ENCODE measurements around the gene RFTN1.

DNA sequence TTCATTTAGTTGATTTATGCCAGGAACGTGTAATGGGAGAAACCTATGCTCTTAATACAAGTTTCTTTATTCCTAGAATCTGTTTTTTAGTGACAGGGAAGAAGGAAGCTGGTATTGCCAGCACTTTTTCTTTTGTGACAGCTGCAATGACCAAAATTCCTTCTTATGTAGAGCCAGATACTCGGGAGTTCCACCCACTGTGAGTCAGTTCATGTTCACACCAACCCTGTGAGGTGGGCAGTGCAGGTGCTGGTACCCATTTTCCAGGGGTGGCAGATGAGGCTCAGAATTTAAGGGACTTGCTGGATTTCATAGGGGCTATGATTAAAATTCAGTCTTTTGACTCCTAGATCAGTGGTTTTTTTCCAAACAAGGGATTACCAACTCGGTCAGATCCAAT, 213.8 kb downstream of the RFTN1 start:
- TF ChIP-seq, protein P1, sequence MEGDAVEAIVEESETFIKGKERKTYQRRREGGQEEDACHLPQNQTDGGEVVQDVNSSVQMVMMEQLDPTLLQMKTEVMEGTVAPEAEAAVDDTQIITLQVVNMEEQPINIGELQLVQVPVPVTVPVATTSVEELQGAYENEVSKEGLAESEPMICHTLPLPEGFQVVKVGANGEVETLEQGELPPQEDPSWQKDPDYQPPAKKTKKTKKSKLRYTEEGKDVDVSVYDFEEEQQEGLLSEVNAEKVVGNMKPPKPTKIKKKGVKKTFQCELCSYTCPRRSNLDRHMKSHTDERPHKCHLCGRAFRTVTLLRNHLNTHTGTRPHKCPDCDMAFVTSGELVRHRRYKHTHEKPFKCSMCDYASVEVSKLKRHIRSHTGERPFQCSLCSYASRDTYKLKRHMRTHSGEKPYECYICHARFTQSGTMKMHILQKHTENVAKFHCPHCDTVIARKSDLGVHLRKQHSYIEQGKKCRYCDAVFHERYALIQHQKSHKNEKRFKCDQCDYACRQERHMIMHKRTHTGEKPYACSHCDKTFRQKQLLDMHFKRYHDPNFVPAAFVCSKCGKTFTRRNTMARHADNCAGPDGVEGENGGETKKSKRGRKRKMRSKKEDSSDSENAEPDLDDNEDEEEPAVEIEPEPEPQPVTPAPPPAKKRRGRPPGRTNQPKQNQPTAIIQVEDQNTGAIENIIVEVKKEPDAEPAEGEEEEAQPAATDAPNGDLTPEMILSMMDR (IDR thresholded peaks at IDR 0.05; ENCODE audit: low read depth, low read length, missing input control): no peak
- TF ChIP-seq YY1 (IDR thresholded peaks at IDR 0.05) (no peak), SP1 (IDR thresholded peaks at IDR 0.05) (no peak), JUND (IDR thresholded peaks at IDR 0.05) (no peak), FOXA1 (IDR thresholded peaks at IDR 0.05) (no peak), RAD21 (IDR thresholded peaks at IDR 0.05) (no peak), EGR1 (IDR thresholded peaks at IDR 0.05; ENCODE audit: low read depth in 2 of 2) (no peak), TAF1 (conservative IDR thresholded peaks at IDR 0.05) (no peak), HNF4A (conservative IDR thresholded peaks at IDR 0.05) (no peak)
- TF ChIP-seq, protein P2, sequence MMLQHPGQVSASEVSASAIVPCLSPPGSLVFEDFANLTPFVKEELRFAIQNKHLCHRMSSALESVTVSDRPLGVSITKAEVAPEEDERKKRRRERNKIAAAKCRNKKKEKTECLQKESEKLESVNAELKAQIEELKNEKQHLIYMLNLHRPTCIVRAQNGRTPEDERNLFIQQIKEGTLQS (IDR thresholded peaks at IDR 0.05): no peak
- TF ChIP-seq, protein P3, sequence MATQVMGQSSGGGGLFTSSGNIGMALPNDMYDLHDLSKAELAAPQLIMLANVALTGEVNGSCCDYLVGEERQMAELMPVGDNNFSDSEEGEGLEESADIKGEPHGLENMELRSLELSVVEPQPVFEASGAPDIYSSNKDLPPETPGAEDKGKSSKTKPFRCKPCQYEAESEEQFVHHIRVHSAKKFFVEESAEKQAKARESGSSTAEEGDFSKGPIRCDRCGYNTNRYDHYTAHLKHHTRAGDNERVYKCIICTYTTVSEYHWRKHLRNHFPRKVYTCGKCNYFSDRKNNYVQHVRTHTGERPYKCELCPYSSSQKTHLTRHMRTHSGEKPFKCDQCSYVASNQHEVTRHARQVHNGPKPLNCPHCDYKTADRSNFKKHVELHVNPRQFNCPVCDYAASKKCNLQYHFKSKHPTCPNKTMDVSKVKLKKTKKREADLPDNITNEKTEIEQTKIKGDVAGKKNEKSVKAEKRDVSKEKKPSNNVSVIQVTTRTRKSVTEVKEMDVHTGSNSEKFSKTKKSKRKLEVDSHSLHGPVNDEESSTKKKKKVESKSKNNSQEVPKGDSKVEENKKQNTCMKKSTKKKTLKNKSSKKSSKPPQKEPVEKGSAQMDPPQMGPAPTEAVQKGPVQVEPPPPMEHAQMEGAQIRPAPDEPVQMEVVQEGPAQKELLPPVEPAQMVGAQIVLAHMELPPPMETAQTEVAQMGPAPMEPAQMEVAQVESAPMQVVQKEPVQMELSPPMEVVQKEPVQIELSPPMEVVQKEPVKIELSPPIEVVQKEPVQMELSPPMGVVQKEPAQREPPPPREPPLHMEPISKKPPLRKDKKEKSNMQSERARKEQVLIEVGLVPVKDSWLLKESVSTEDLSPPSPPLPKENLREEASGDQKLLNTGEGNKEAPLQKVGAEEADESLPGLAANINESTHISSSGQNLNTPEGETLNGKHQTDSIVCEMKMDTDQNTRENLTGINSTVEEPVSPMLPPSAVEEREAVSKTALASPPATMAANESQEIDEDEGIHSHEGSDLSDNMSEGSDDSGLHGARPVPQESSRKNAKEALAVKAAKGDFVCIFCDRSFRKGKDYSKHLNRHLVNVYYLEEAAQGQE (IDR thresholded peaks at IDR 0.05): no peak

All from liver (tissue), 3 donors.